HepG2 (cell line): Measurements from ENCODE around the gene ATXN7L3B. TPM values are rescaled to one million over a fixed set of nuclear protein-coding genes. Genes with fewer than 3 reads are reported as not detected.

ENCODE experiments used
- BORCS8-MEF2B ChIP-seq: sonication (generic); formaldehyde crosslinking; IDR thresholded peaks from 2 replicates; pipeline ENCODE4 v1.8.0; 2022; ENCODE audit warnings: mild to moderate bottlenecking, missing genetic modification reagents
- FOXA3 ChIP-seq: IDR thresholded peaks from 2 replicates; pipeline ENCODE4 v1.6.1; 2016; ENCODE audit warnings: missing genetic modification reagents, missing compliant biosample characterization
- FOXK1 ChIP-seq: sonication (generic); formaldehyde crosslinking; IDR thresholded peaks from 2 replicates; pipeline ENCODE4 v1.4.0; 2020; ENCODE audit warnings: low read depth, missing genetic modification reagents, borderline replicate concordance
- IRF9 ChIP-seq: sonication (generic); formaldehyde crosslinking; IDR thresholded peaks from 2 replicates; pipeline ENCODE4 v1.8.0; 2022; ENCODE audit warnings: missing genetic modification reagents, mild to moderate bottlenecking, borderline replicate concordance
- KDM5A ChIP-seq: fragments of 200-600 bp; sonication (generic); IDR thresholded peaks from 2 replicates; pipeline ENCODE4 v1.7.0; 2018; ENCODE audit warnings: antibody characterized with exemption, mild to moderate bottlenecking, low read length, borderline replicate concordance
- NR1H2 ChIP-seq: sonication (generic); formaldehyde crosslinking; IDR thresholded peaks from 2 replicates; pipeline ENCODE4 v1.8.1; 2022; ENCODE audit warnings: low read depth, missing genetic modification reagents, borderline replicate concordance
- POLR2AphosphoS5 ChIP-seq: IDR thresholded peaks from 2 replicates; pipeline ENCODE4 v1.6.1; 2012; ENCODE audit warnings: low read depth, low read length
- RFXAP ChIP-seq: sonication (generic); formaldehyde crosslinking; IDR thresholded peaks from 2 replicates; pipeline ENCODE4 v1.4.0; 2020; ENCODE audit warnings: missing genetic modification reagents, borderline replicate concordance
- SKIL ChIP-seq: sonication (generic); formaldehyde crosslinking; IDR thresholded peaks from 2 replicates; pipeline ENCODE4 v1.8.0; 2022; ENCODE audit warnings: missing genetic modification reagents, mild to moderate bottlenecking, moderate library complexity, borderline replicate concordance
- THRA ChIP-seq: sonication (generic); formaldehyde crosslinking; IDR thresholded peaks from 2 replicates; pipeline ENCODE4 v1.4.0; 2020; ENCODE audit warnings: missing genetic modification reagents, borderline replicate concordance
- ZNF160 ChIP-seq: sonication (generic); formaldehyde crosslinking; IDR thresholded peaks from 2 replicates; pipeline ENCODE4 v1.8.0; 2022; ENCODE audit warnings: mild to moderate bottlenecking, inconsistent platforms, missing genetic modification reagents
- ZNF207 ChIP-seq: fragments of 450-650 bp; IDR thresholded peaks from 2 replicates; pipeline ENCODE4 v1.6.1; 2016; ENCODE audit warnings: antibody characterized with exemption, borderline replicate concordance
- ZNF318 ChIP-seq: sonication (generic); formaldehyde crosslinking; IDR thresholded peaks from 2 replicates; pipeline ENCODE4 v1.4.0; 2020; ENCODE audit warnings: mild to moderate bottlenecking, missing genetic modification reagents
- ZNF709 ChIP-seq: sonication (generic); formaldehyde crosslinking; IDR thresholded peaks from 2 replicates; pipeline ENCODE4 v1.5.0; 2020; ENCODE audit warnings: mild to moderate bottlenecking, missing genetic modification reagents
- ZNF782 ChIP-seq: sonication (generic); formaldehyde crosslinking; IDR thresholded peaks from 2 replicates; pipeline ENCODE4 v1.4.0; 2020; ENCODE audit warnings: missing genetic modification reagents, mild to moderate bottlenecking, borderline replicate concordance
- ZSCAN29 ChIP-seq: sonication (generic); formaldehyde crosslinking; conservative IDR thresholded peaks from 2 replicates; pipeline ENCODE4 v1.4.0; 2020; ENCODE audit warnings: mild to moderate bottlenecking, missing genetic modification reagents
- polyA plus RNA-seq, 8 experiments: library from polyadenylated mRNA; depleted of rRNA in 3 of 8; stranded (reverse) in 7 of 8; unstranded in 1 of 8; fragments of >200 nt; fragmentation: Illumina TruSeq in 4 of 8; extraction: Trizol in 4 of 8; gene quantifications; 2 replicates each; pipeline versions ENCODE4 v1.2.1 to v1.2.3, GENCODE V29; 2011 to 2016; ENCODE audit warnings: low read depth in 4 of 8, missing spikeins in 1 of 8, mixed read lengths in 1 of 8; ENCODE audit not compliant: insufficient read depth in 1 of 8
- total RNA-seq, 5 experiments: library from RNA; depleted of rRNA; stranded (reverse); fragments of >200 nt; fragmentation: Illumina TruSeq; extraction: Trizol; gene quantifications; 2 replicates each; pipeline ENCODE4 v1.2.3, GENCODE V29; 2016; ENCODE audit warnings: low read depth in 1 of 5

Gene ATXN7L3B
- total and polyA plus RNA-seq, 2 of the 13 experiments (the other 11 are each of a cell fraction or from before 2014, with no cell fraction given): 20.1 to 23.8 TPM

GRCh38 chr12:74537707-74538385 lies at the start of gene ATXN7L3B (continued):
- 0 out of 2 replicates have a peak, but pooled peaks have one; percentile 24 for TF ChIP-seq THRA
- TF ChIP-seq NR1H2 (CRISPR knock-in tag): no peak; the same call in 1 of the 2 replicates
- TF ChIP-seq ZNF160 (CRISPR knock-in tag): peak; percentile 56; the same call in 1 of the 2 replicates
- TF ChIP-seq BORCS8-MEF2B (CRISPR knock-in tag): peak; percentile 80; the same call in 1 of the 2 replicates
- TF ChIP-seq ZNF207: no peak
- peak; percentile 91 for TF ChIP-seq ZNF782 (CRISPR knock-in tag)
- no peak for TF ChIP-seq ZSCAN29 (CRISPR knock-in tag)
- TF ChIP-seq ZNF318: no peak
- peak; percentile 74; the same call in 1 of the 2 replicates for TF ChIP-seq ZNF709
- peak; percentile 44; the same call in 1 of the 2 replicates for TF ChIP-seq FOXA3 (CRISPR knock-in tag)
- TF ChIP-seq POLR2AphosphoS5: peak; percentile 87
- TF ChIP-seq FOXK1 (CRISPR knock-in tag): peak; percentile 65
- TF ChIP-seq IRF9 (CRISPR knock-in tag): peak; percentile 90; the same call in 1 of the 2 replicates
- peak; percentile 15; the same call in 1 of the 2 replicates for TF ChIP-seq KDM5A
- no peak for TF ChIP-seq SKIL (CRISPR knock-in tag)
- no peak for TF ChIP-seq RFXAP (CRISPR knock-in tag)
